Spleen (tissue), 7 donors: ENCODE measurements around the gene MOCS3.

Source experiments
- POLR2A ChIP-seq, 3 donors: fragments of 450-650 bp; IDR thresholded peaks; one replicate each; pipeline ENCODE4 v1.5.1; 2017; ENCODE audit warnings: antibody characterized with exemption in 3 of 3, mild to moderate bottlenecking in 1 of 3
- POLR2AphosphoS5 ChIP-seq, 3 donors: sonication (generic); formaldehyde crosslinking; IDR thresholded peaks; one replicate each; pipeline ENCODE4 v1.5.1; 2017; ENCODE audit warnings: antibody characterized with exemption in 3 of 3
- TF ChIP-seq, protein P1 (sequence below), 11 experiments: fragments of 200-600 bp in 7 of 11; fragments of 450-650 bp in 4 of 11; sonication (generic) in 4 of 11; IDR thresholded peaks in 8 of 11; conservative IDR thresholded peaks in 3 of 11; 1 replicate in 7 of 11; 2 replicates in 4 of 11; pipeline versions ENCODE4 v1.4.0 to v1.8.0; 2016 to 2021; ENCODE audit warnings: antibody characterized with exemption in 11 of 11, inconsistent platforms in 4 of 11, mild to moderate bottlenecking in 1 of 11
- donor health status: DM: no; HTN: no; CAD: no; lungs with moderate emphysema.
- donor health status: DM: no; HTN: no; CAD: no.
- donor health status: DM: no; HTN: no; CAD: no.

DNA sequence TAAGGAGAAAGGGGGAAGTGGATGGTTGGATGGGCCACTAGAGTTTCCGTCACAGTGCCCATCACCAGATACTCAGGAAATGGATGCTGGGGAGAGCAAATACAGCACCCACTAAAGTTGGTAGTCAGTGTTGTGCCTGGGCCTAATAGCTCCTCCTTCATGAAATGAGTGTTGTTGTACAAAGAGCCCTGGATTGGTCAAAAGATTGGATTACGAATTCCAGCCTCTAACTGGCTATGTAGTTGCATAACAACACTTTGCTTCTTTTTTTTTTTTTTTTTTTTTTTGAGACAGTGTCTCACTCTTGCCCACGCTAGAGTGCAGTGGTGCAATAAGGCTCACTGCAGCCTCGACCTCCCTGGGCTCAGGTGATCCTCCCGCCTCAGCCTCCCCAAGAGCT, 36.9 kb downstream of the MOCS3 start:
- TF ChIP-seq POLR2A (IDR thresholded peaks at IDR 0.05) = no peak
- TF ChIP-seq, protein P1, sequence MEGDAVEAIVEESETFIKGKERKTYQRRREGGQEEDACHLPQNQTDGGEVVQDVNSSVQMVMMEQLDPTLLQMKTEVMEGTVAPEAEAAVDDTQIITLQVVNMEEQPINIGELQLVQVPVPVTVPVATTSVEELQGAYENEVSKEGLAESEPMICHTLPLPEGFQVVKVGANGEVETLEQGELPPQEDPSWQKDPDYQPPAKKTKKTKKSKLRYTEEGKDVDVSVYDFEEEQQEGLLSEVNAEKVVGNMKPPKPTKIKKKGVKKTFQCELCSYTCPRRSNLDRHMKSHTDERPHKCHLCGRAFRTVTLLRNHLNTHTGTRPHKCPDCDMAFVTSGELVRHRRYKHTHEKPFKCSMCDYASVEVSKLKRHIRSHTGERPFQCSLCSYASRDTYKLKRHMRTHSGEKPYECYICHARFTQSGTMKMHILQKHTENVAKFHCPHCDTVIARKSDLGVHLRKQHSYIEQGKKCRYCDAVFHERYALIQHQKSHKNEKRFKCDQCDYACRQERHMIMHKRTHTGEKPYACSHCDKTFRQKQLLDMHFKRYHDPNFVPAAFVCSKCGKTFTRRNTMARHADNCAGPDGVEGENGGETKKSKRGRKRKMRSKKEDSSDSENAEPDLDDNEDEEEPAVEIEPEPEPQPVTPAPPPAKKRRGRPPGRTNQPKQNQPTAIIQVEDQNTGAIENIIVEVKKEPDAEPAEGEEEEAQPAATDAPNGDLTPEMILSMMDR (IDR thresholded peaks at IDR 0.05 in 8 of 11, conservative IDR thresholded peaks at IDR 0.05 in 3 of 11) = no peak
- no peak for TF ChIP-seq POLR2AphosphoS5 (IDR thresholded peaks at IDR 0.05)
